Measurements from ENCODE around the gene FAM47E.

The FAM47E gene

DNA sequence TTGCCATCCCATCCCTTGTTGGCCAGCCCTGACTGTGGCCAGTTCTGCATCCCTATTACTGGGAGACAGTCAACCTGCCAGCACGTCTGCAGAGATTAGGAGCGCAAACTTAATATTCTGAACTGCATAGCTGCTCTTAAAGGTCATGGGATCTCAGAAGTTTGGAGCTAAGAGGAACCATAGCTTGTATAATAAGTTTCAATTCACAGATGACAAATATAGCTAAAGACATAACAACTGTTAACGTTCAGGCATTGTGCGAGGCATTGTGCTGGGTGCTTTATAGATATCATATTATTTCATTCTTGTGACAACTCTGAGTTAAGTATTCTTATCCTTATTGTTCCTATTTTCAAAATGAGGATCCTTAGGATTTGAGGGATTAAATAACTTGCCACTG lies 41.6 kb upstream of the FAM47E start:
- TF ChIP-seq ZNF530 (tag by site-specific recombination; IDR thresholded peaks at IDR 0.05; ENCODE audit: low read depth) = no peak
- TF ChIP-seq HOXC10 (CRISPR knock-in tag; IDR thresholded peaks at IDR 0.05) = no peak
- no peak for TF ChIP-seq ZNF23 (tag by site-specific recombination; IDR thresholded peaks at IDR 0.05; ENCODE audit: borderline replicate concordance)
- no peak for TF ChIP-seq ZNF404 (tag by site-specific recombination; IDR thresholded peaks at IDR 0.05)
- no peak for TF ChIP-seq ZFP3 (tag by site-specific recombination; IDR thresholded peaks at IDR 0.05; ENCODE audit: low read depth)
- no peak for TF ChIP-seq ZNF626 (tag by site-specific recombination; IDR thresholded peaks at IDR 0.05)
- TF ChIP-seq MZF1 (tag by site-specific recombination; IDR thresholded peaks at IDR 0.05; ENCODE audit: borderline replicate concordance) = no peak
- no peak for TF ChIP-seq ZNF670 (tag by site-specific recombination; IDR thresholded peaks at IDR 0.05; ENCODE audit: low read depth)
- TF ChIP-seq ZBTB20 (tag by site-specific recombination; IDR thresholded peaks at IDR 0.05) = no peak
- no peak for TF ChIP-seq FEZF1 (tag by site-specific recombination; IDR thresholded peaks at IDR 0.05)
- no peak for TF ChIP-seq ZNF423 (tag by site-specific recombination; IDR thresholded peaks at IDR 0.05)
- Histone ChIP-seq H3K9me3 (ENCODE audit: control insufficient read depth, insufficient read depth, low read depth, low read length) (no peaks in the 10 kb centered on the region), H3K27ac (ENCODE audit: extremely low read depth, low read depth, low read length) (no peak overlapping the region), H3K36me3 (ENCODE audit: control insufficient read depth in 2 of 2, insufficient read depth in 1 of 2, low read length in 2 of 2) (no peaks in the 10 kb centered on the region), H3K4me1 (ENCODE audit: control insufficient read depth, insufficient read depth, low read length) (no peaks in the 10 kb centered on the region), H3K4me3 (ENCODE audit: low read depth, low read length) (no peak overlapping the region)
- ChIA-PET POLR2A (no interaction called here), CTCF (no interaction called here)

DNA sequence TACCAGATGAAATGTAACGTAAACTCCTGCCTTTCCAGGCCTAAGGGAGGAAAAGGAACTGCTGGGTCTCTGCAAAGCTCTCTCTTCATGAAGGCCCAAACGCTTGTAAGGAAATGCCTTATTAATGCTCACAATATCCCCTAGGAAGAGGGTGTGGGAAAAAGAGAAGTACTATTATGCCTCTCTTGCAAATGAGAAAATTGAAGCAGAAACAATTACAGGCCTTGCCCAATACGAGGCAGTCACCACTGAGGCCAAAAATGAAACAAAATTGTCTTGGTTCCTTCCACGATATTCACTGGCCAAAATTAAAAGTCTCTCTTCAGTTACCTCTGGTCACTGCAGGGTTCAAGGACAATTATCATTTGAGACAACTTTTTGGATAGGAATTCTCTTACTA lies 41.1 kb upstream of the FAM47E start:
- Histone ChIP-seq H3K27ac (ENCODE audit: extremely low read depth, low read depth, low read length) (no peak overlapping the region), H3K36me3 (ENCODE audit: control insufficient read depth in 2 of 2, insufficient read depth in 1 of 2, low read length in 2 of 2) (no peaks in the 10 kb centered on the region), H3K9me3 (ENCODE audit: control insufficient read depth, insufficient read depth, low read depth, low read length) (no peaks in the 10 kb centered on the region), H3K4me1 (ENCODE audit: control insufficient read depth, insufficient read depth, low read length) (no peaks in the 10 kb centered on the region), H3K4me3 (ENCODE audit: low read depth, low read length) (no peak overlapping the region)
- TF ChIP-seq ZNF214 (tag by site-specific recombination; IDR thresholded peaks at IDR 0.05; ENCODE audit: borderline replicate concordance) = no peak
- TF ChIP-seq ZSCAN23 (tag by site-specific recombination; IDR thresholded peaks at IDR 0.05) = no peak
- no peak for TF ChIP-seq ZIC2 (tag by site-specific recombination; IDR thresholded peaks at IDR 0.05)
- TF ChIP-seq, protein P1, sequence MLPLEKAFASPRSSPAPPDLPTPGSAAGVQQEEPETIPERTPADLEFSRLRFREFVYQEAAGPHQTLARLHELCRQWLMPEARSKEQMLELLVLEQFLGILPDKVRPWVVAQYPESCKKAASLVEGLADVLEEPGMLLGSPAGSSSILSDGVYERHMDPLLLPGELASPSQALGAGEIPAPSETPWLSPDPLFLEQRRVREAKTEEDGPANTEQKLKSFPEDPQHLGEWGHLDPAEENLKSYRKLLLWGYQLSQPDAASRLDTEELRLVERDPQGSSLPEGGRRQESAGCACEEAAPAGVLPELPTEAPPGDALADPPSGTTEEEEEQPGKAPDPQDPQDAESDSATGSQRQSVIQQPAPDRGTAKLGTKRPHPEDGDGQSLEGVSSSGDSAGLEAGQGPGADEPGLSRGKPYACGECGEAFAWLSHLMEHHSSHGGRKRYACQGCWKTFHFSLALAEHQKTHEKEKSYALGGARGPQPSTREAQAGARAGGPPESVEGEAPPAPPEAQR (tag by site-specific recombination; IDR thresholded peaks at IDR 0.05) = no peak
- TF ChIP-seq ZNF473 (tag by site-specific recombination; IDR thresholded peaks at IDR 0.05) = no peak
- CTCF ChIA-PET = interaction anchor here (0.8 kb wide), 1 partner anchor 31 kb away, joined by 3 read pairs; no protein-coding TSS in a partner anchor
- POLR2A ChIA-PET = no interaction called here

DNA sequence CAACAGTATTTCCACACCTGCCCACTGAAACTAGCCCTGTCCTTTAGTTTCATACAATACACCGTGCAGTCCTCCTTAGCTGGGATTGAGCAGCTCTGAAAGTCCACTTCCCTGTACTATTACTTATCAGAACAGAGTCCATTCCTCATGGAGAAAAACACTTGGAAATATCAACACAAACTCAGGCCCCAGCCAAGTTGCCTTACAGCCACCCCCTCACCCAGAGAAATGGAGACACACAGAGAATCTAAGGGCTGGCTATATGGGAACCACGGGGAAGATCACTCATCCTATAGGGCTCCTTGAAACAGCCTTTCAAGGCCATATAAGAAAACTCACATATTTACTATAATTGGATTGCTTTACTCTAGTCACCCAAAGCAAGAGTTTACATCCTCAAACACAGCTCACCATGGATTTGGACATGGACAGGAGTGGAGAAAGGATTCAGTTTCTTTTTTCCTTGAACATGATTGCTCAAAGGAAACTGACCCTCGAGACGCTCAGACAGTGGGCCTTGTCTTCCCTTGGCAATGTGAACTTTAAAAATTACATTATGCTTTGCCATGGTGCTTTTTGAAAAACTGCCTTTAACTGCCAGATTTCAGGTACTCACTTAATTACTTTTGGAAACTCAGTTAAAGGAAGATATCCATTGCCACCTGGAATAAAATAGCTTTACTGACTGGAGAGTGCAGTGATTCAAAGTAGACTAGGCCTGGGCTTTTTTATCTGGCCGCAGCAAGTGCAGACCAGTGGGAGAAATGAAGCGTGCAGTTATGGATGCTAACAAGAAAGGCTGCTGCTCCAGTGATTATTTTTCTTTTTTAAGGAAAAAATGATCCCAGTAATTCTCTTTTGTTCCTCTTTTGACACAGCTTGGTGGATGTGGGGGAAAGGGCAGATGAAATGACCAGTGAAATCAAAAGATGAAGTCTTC lies 39.5 kb upstream of the FAM47E start:
- Histone ChIP-seq H3K9me3 (ENCODE audit: control insufficient read depth, insufficient read depth, low read depth, low read length) (no peaks in the 10 kb centered on the region), H3K27ac (ENCODE audit: extremely low read depth, low read depth, low read length) (no peak overlapping the region), H3K4me1 (ENCODE audit: control insufficient read depth, insufficient read depth, low read length) (no peaks in the 10 kb centered on the region), H3K4me3 (ENCODE audit: low read depth, low read length) (peak overlapping the region; percentile 4; the same call in 1 of the 2 replicates), H3K36me3 (ENCODE audit: control insufficient read depth in 2 of 2, insufficient read depth in 1 of 2, low read length in 2 of 2) (no peaks in the 10 kb centered on the region)
- TF ChIP-seq ZNF112 (tag by site-specific recombination; IDR thresholded peaks at IDR 0.05) = no peak
- no peak for TF ChIP-seq ZNF140 (tag by site-specific recombination; IDR thresholded peaks at IDR 0.05)
- no peak for TF ChIP-seq ZNF114 (tag by site-specific recombination; IDR thresholded peaks at IDR 0.05)
- TF ChIP-seq, protein P2, sequence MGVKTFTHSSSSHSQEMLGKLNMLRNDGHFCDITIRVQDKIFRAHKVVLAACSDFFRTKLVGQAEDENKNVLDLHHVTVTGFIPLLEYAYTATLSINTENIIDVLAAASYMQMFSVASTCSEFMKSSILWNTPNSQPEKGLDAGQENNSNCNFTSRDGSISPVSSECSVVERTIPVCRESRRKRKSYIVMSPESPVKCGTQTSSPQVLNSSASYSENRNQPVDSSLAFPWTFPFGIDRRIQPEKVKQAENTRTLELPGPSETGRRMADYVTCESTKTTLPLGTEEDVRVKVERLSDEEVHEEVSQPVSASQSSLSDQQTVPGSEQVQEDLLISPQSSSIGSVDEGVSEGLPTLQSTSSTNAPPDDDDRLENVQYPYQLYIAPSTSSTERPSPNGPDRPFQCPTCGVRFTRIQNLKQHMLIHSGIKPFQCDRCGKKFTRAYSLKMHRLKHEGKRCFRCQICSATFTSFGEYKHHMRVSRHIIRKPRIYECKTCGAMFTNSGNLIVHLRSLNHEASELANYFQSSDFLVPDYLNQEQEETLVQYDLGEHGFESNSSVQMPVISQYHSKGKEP (tag by site-specific recombination; IDR thresholded peaks at IDR 0.05) = no peak
- TF ChIP-seq, protein P3, sequence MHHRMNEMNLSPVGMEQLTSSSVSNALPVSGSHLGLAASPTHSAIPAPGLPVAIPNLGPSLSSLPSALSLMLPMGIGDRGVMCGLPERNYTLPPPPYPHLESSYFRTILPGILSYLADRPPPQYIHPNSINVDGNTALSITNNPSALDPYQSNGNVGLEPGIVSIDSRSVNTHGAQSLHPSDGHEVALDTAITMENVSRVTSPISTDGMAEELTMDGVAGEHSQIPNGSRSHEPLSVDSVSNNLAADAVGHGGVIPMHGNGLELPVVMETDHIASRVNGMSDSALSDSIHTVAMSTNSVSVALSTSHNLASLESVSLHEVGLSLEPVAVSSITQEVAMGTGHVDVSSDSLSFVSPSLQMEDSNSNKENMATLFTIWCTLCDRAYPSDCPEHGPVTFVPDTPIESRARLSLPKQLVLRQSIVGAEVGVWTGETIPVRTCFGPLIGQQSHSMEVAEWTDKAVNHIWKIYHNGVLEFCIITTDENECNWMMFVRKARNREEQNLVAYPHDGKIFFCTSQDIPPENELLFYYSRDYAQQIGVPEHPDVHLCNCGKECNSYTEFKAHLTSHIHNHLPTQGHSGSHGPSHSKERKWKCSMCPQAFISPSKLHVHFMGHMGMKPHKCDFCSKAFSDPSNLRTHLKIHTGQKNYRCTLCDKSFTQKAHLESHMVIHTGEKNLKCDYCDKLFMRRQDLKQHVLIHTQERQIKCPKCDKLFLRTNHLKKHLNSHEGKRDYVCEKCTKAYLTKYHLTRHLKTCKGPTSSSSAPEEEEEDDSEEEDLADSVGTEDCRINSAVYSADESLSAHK (tag by site-specific recombination; IDR thresholded peaks at IDR 0.05) = peak; percentile 95
- TF ChIP-seq WT1 (tag by site-specific recombination; IDR thresholded peaks at IDR 0.05) = no peak
- TF ChIP-seq ZEB2 (tag by site-specific recombination; IDR thresholded peaks at IDR 0.05) = no peak
- no peak for TF ChIP-seq GLI2 (tag by site-specific recombination; IDR thresholded peaks at IDR 0.05; ENCODE audit: borderline replicate concordance, low read depth)
- ChIA-PET CTCF (interaction anchor here (1.2 kb wide), 1 partner anchor 32 kb away, joined by 6 read pairs; no protein-coding TSS in a partner anchor), POLR2A (no interaction called here)

All from HEK293 (cell line).